Urinary bladder (tissue), 4 donors: ENCODE measurements around the gene DYNLT4. TPM values are rescaled to one million over a fixed set of nuclear protein-coding genes. Genes with fewer than 3 reads are reported as not detected.
"Not testable (repeated sequence)": the region's sequence is repeated elsewhere in the genome, so short reads cannot be mapped to it uniquely, and the experiment has no call there.

Source experiments
- DNase-seq: peaks from one replicate; pipeline ENCODE4 v3.0.0-alpha.2; 2015; ENCODE audit errors: extremely low spot score
- H3K27ac ChIP-seq: one replicate; pipeline ENCODE4 v1.5.1; 2013; ENCODE audit warnings: low read depth, mild to moderate bottlenecking, moderate library complexity
- H3K36me3 ChIP-seq: one replicate; pipeline ENCODE4 v1.6.1; 2013; ENCODE audit warnings: mild to moderate bottlenecking, moderate library complexity; ENCODE audit not compliant: insufficient read depth
- H3K4me1 ChIP-seq: one replicate; pipeline ENCODE4 v1.6.1; 2013; ENCODE audit warnings: mild to moderate bottlenecking, moderate library complexity; ENCODE audit not compliant: insufficient read depth
- H3K4me3 ChIP-seq: one replicate; pipeline ENCODE4 v1.5.1; 2013; ENCODE audit warnings: low read depth, low read length
- WGBS: extraction: QIAGEN DNeasy Blood & Tissue Kit; methylation state at CpG from one replicate; pipeline ENCODE4 v1.1.7; 2013; 5-methylcytosine and 5-hydroxymethylcytosine counted together
- polyA plus RNA-seq: library from polyadenylated mRNA; stranded (reverse); fragments of 200-250 nt; gene quantifications from one replicate; pipeline ENCODE4 v1.2.3, GENCODE V29; 2013
- total RNA-seq: library from RNA; depleted of rRNA; stranded (reverse); fragments of >200 nt; gene quantifications from one replicate; pipeline ENCODE4 v1.2.3, GENCODE V29; 2014
- donor health status: healthy with polysubstance abuse.
- donor health status: healthy.

Gene DYNLT4, protein sequence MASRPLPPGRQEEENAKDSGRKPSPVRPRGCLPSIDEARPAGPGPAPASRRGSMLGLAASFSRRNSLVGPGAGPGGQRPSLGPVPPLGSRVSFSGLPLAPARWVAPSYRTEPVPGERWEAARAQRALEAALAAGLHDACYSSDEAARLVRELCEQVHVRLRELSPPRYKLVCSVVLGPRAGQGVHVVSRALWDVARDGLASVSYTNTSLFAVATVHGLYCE
- total RNA-seq (not detected), polyA plus RNA-seq (0.35 TPM)

DNA sequence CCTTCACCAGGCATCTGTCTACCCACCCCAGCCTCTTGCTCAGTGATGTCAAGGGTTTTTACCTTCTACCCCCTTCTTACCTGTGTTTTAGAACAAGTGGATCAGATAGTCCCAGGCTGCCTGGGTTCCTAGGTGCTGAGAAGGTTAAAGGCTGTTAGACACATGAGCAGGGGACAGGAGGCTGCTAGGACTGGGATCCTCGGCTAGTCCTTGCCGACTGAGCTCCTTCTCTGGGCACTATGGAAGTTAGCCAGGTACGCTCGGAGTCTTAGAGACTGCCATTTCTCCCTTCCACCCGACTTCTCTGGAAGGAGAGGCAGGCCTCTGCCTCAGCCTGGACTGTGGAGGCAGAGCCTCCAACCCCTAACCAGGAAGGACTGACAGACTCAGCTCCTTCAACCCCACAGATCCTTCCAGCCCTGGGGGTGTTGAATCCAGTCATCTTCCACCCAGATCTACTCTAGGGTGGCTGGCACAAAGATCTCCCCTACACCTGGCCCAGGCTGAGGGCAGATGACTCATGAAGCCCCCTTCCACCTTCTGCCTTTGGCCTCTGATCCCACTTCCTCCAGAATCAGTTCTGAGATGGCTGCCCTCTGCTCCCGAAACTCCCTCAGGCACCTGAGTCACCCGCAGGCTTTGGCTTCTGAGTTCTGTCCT is at the start of gene DYNLT4:
DYNLT4 (minus strand) TSS at position 648 of the 660 bp plus-strand sequence. CDS start 683 bp downstream, outside the sequence.
- H3K4me1 ChIP-seq, result no peaks in the 10 kb centered on the region
- no peak within 1 kb of the TSS for H3K4me3 ChIP-seq
- H3K27ac ChIP-seq, result peak within 1 kb of the TSS; percentile 100
- DNase-seq, result no peak
- 46% methylated on average over 7 of the region's 7 CpGs for WGBS
- H3K36me3 ChIP-seq, result no peaks in the 10 kb centered on the region

DNA sequence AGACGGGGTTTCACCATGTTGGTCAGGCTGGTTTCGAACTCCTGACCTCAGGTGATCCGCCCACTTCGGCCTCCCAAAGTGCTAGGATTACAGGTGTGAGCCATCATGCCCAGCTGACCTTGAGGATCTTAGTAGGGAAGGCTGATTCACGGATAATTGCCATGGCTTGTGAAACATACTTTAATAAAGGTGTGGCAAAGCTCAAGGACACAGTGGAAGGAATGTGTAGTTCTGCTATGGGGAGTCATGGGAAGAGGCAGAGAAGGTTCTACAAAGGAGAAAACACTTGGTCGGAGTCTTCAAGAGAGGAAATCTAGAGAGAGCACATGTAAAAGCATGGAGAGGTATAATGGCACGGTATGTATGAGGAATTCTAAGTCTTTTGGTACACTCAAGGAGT is 48.6 kb upstream of the DYNLT4 start:
- DNase-seq, result no peak
- Histone ChIP-seq H3K4me1 (no peaks in the 10 kb centered on the region), H3K4me3 (no peak overlapping the region), H3K27ac (no peak overlapping the region), H3K36me3 (no peaks in the 10 kb centered on the region)
- WGBS, result 83% methylated on average over 7 of the region's 7 CpGs

DNA sequence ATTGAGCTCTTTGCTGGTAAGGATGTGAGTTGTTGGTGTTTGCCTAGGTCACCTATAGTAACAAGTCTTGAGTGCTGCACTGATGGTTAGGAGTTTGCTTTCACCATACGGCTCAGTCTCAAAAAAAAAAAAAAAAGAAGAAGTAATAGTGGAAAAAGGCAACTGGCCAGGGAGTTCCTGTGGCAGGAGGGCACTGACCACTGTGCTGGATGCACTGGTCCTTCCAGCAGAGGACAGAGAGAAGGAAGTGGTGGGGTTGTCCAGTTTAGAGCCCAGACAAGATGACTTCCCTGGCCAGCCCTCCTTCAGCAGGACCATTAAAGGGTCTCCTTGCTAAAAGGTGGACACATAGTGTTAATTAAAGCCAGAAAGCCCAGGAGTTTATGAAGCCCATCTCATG is 47.8 kb upstream of the DYNLT4 start:
- Histone ChIP-seq H3K27ac (no peak overlapping the region), H3K36me3 (no peaks in the 10 kb centered on the region), H3K4me3 (no peak overlapping the region), H3K4me1 (no peaks in the 10 kb centered on the region)
- DNase-seq, result no peak
- 90% methylated on average over 1 of the region's 1 CpG for WGBS

DNA sequence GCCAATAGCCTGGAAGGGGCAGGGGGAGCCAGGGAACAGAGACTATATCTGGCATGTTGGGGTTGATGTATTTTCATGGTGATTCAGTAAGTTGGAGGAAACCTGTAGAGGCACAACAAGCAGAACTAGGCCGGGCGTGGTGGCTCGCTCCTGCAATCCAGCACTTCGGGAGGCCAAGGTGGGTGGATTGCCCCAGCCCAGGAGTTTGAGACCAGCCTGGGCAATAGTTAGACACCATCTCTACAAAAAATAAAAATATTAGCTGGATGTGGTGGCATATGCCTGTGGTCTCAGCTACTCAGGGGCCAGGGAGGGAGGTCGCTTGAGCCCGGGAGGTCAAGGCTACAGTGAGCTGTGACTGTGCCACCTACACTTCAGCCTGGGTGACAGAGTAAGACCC is 46.0 kb upstream of the DYNLT4 start:
- Histone ChIP-seq H3K36me3 (no peaks in the 10 kb centered on the region), H3K4me3 (no peak overlapping the region), H3K27ac (no peak overlapping the region), H3K4me1 (no peaks in the 10 kb centered on the region)
- 99% methylated on average over 6 of the region's 6 CpGs for WGBS
- DNase-seq, result no peak

DNA sequence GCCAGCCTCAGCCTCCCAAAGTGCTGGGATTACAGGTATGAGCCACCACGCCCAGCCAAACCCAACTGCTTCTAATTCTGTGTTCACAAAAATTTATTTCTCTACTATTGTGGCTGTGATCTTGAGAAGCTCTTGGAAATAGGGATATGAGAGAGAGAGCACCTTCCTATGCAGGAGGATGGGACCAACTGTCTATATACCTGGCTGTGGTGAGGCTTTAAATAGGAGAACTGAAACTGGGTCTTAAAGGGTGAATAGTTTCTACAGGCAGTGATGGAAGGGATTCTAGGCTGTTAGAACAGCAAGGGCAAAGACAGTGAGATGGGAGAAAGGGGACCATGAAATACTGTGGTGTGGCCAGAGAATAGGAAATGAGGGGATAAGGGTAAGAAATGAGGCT is 44.2 kb upstream of the DYNLT4 start:
- Histone ChIP-seq H3K4me1 (no peaks in the 10 kb centered on the region), H3K4me3 (no peak overlapping the region), H3K27ac (no peak overlapping the region), H3K36me3 (no peaks in the 10 kb centered on the region)
- 96% methylated on average over 1 of the region's 1 CpG for WGBS
- no peak for DNase-seq

DNA sequence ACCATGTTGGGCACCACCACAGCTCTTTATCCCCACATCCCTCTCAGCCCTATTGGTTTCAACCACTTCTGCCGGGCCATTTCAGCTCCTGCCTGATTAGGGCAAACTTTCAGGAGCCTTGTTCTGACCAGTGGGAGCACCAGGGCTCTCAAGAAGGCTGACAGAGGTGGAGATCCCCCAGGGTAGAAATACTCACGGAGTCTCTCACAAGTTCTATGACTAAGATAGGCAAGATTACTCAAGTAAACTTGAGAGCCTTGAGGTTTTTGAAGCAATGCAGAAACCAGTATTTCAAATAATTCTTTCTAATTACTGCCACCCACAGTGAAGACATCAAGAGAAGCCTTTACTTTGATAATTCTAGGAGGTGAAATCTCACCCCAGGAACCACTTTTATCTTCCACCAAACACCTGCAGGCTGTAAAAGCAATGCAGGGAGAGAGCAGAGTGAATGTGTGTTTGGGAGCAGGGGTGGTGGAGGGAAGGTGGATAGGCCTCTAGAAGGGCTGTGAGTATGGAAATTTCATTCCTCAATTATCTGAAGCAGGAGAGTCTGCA is 42.5 kb upstream of the DYNLT4 start:
- no peak overlapping the region for H3K4me3 ChIP-seq
- no peaks in the 10 kb centered on the region for H3K36me3 ChIP-seq
- no peak overlapping the region for H3K27ac ChIP-seq
- WGBS, result 85% methylated on average over 2 of the region's 2 CpGs
- no peaks in the 10 kb centered on the region for H3K4me1 ChIP-seq
- no peak for DNase-seq

DNA sequence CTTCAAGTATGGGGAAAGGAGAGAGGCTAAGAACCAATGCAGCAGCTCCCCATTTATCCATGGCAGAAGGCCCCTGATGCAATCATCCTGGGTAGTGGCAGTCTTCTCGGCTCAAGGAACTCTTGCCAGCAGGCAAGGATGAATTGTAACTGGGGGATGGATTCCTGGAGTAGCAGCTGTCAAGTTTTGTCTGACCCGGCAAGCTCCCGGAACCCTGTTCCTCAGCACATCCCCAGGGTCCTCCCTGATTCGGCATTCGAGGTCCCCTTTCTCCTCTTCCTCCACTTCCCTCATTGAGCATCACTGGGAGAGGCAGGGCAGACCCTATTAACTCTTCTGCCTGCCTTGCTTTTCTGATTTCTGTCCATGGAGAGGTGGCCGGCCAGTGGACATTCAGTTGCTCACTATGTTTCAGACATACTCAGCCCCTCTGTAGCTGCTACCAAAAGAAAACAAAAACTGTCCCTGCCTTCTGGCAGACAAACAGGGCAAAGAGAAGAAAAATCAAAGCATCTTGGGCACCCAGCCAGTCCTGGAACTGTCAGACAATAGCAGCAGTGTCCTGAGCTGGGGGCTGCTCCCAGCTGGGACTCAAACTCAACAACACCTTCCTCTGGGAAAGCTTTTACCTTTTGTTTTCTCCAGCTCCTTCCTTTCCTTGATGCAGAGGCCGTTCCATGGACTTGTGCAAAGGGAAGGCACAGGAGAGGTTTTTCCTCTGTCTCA is 41.5 kb upstream of the DYNLT4 start:
- Histone ChIP-seq H3K4me3 (no peak overlapping the region), H3K4me1 (no peaks in the 10 kb centered on the region), H3K27ac (no peak overlapping the region), H3K36me3 (no peaks in the 10 kb centered on the region)
- 76% methylated on average over 7 of the region's 7 CpGs for WGBS
- no peak for DNase-seq

DNA sequence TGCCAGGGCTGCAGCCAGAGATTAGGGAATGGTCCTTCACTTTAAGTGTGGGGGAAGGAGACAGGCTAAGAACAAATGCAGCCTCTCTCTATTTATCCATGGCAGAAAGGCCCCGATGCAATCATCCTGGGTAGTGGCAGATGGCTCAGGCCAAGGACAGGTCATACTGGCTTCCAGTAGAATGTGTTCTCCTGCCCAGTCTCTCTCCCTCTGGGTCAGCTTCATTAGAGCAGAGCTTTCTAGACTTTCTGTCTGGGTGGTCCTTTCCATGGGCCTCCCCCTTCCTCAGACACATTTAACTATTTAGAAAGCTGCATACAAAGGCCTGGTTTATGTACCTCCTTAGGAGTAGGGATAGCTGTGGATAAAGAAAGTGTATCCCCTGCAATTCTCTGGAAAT is 40.7 kb upstream of the DYNLT4 start:
- Histone ChIP-seq H3K27ac (no peak overlapping the region), H3K4me1 (no peaks in the 10 kb centered on the region)
- WGBS, result 49% methylated on average over 1 of the region's 1 CpG

DNA sequence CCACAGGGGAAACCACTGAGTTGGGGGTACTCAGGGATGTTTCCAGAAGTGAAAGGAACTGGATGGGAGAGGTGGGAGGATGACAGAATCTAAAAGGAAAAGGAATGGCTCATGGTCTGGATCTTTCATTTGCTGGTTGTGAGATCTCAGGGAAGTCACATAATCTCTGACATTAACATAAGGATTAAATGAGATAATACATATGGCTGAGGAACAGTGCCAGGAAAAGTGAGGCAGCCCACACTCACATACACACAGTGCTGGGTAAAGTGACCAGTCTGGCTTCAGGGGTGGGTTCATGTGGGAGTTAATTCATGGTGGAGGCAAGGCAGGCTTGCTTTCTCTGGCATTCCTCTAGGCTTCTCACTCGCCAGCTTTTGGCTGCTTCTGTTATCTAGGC is 39.8 kb upstream of the DYNLT4 start:
- H3K4me1 ChIP-seq, result no peaks in the 10 kb centered on the region
- DNase-seq, result no peak
- no peak overlapping the region for H3K4me3 ChIP-seq
- WGBS, result 78% methylated on average over 1 of the region's 1 CpG
- no peak overlapping the region for H3K27ac ChIP-seq
- no peaks in the 10 kb centered on the region for H3K36me3 ChIP-seq

More for the DNA sequence above, 40.7 kb upstream of the DYNLT4 start:
- Histone ChIP-seq H3K36me3 (no peaks in the 10 kb centered on the region), H3K4me3 (no peak overlapping the region)
- no peak for DNase-seq

DNA sequence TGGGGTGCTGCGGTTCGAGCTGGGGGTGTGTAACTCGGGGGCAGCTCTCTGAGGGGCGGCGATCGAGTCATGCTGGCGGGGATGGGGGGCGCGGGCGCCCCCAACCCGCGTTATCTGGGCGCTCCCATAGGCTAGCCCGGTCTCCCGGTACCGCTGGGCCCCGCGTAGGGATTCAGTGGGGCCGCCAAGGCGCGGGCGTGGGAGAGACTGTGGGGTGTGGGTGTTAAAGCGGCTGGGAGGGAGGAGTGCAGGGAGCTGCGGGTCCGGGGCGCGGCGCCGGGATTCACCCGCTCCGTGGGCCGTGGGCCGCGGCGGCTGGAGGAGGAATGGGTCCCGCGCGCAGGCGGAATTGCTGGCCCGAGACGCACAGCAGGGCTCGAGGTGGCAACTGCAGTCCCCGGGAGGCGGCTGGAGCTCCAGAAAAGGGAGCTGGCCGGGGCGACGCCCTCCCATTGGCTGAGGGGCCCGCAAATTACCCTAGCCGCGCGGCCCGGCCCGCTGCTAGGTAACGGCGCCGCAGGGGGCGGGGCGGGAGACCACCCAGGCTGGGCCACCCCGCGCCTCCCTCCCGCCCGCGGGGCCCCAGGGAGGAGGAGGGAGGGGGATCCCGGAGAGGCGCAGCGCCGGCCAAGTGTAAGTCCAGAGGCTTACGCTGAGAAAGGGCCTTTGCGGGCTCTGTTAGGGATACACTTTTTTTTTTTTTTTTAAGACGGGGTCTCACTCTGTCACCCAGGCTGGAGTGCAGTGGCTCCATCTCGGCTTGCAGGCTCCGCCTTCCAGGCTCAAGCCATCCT is 35.9 kb upstream of the DYNLT4 start, which contains the start of gene PTCH2:
PTCH2 (minus strand) TSS at position 392 of the 794 bp plus-strand sequence; CDS start at position 71, 321 bp downstream.
- H3K4me3 ChIP-seq, result peak within 1 kb of the TSS; percentile 37
- DNase-seq, result peak; percentile 61
- H3K27ac ChIP-seq, result no peak within 1 kb of the TSS
- no peaks in the 10 kb centered on the region for H3K4me1 ChIP-seq
- no peaks in the 10 kb centered on the region for H3K36me3 ChIP-seq
- 1% methylated on average over 72 of the region's 72 CpGs for WGBS

DNA sequence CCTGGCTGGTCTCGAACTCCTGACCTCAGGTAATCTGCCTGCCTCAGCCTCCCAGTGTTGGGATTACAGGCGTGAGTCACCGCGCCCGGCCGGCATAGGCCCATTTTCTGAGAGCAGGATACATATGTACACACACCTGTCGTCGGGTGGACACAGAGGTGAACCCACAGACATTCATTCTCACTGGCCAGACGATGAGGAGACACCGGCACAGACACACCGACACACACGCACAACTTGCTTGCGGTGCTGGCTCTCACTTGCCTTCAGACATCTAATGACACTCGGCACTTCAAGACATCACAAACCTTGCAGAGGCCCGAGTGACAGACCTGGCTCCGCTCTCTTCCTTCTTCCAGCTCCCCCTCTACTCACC is 35.3 kb upstream of the DYNLT4 start:
- Histone ChIP-seq H3K27ac (no peak overlapping the region), H3K4me1 (no peaks in the 10 kb centered on the region), H3K4me3 (peak overlapping the region; percentile 37), H3K36me3 (no peaks in the 10 kb centered on the region)
- 33% methylated on average over 16 of the region's 16 CpGs for WGBS
- no peak for DNase-seq

DNA sequence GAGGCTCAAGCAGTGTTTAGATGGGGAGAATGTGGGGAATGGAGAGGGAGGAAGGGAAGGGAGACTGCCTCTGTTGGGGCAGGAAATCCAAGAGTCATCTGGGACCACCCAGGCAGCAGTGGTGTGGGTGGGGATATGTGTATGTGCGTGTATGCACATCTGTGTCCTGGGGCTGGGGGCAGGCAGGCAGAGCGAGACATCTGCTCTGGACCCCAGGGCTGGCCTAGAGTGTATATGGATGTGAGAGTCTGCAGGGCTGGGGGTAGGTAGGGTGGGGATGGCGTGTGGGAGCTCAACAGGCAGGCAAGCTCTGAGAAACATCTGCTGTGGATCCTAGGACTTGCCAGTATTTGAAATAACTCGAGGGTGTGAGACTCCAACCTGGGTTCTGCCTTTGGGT is 32.4 kb upstream of the DYNLT4 start:
- H3K4me3 ChIP-seq, result no peak overlapping the region
- no peak overlapping the region for H3K27ac ChIP-seq
- no peaks in the 10 kb centered on the region for H3K36me3 ChIP-seq
- DNase-seq, result no peak
- 53% methylated on average over 4 of the region's 4 CpGs for WGBS
- no peaks in the 10 kb centered on the region for H3K4me1 ChIP-seq

DNA sequence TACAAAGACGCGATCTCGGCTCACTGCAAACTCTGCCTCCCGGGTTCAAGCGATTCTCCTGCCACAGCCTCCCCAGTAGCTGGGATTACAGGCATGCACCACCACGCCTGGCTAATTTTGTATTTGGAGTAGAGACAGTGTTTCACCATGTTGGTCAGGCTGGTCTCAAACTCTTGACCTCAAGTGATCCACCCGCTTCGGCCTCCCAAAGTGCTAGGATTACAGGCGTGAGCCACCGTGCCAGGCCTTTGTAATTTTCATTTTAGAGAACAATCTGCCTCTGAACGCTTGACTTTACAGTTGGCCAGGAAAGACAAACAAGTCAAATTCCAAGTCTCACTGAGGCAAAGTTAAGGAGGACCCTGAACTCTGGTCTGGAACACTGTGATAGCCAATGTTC is 31.1 kb upstream of the DYNLT4 start:
- 91% methylated on average over 11 of the region's 11 CpGs for WGBS
- not testable (repeated sequence) for DNase-seq, H3K36me3 ChIP-seq, H3K27ac ChIP-seq, H3K4me3 ChIP-seq, H3K4me1 ChIP-seq
